Endothelial cell of umbilical vein (primary cell): ENCODE data around the gene ZFAND2B. TPM values are rescaled to one million over a fixed set of nuclear protein-coding genes. Genes with fewer than 3 reads are reported as not detected.

Experiments used
- BruUV-seq: library from RNA; stranded (reverse); fragments of 400-500 nt; replicated peaks from 2 replicates; lab custom pipeline; 2021; lab: Mats Ljungman, UMichigan
- CTCF ChIA-PET: fragments of 300-600, 350-600 bp; sonication (Branson Sonifier 250); formaldehyde crosslinking; loops from one replicate; lab custom pipeline; 2021; ENCODE audit warnings: antibody characterized with exemption, inconsistent platforms; lab: Charles Lee
- POLR2A ChIA-PET: fragments of 300-600, 350-600 bp; sonication (Branson Sonifier 250); formaldehyde crosslinking; loops from one replicate; lab custom pipeline; 2021; ENCODE audit warnings: antibody characterized with exemption, inconsistent platforms; lab: Charles Lee
- DNase-seq: peaks from one replicate; pipeline ENCODE4 v3.0.0-alpha.2; 2011; ENCODE audit warnings: low read depth, low spot score
- FAIRE-seq: peaks from 2 replicates; lab custom pipeline; 2011; peaks lifted over from hg19 to GRCh38; lab: Jason Lieb, UNC
- H2AFZ ChIP-seq: 2 replicates; pipeline ENCODE4 v1.6.0; 2012; ENCODE audit warnings: low read depth, low read length, control low read depth, inconsistent platforms
- H3K27ac ChIP-seq: 2 replicates; pipeline ENCODE4 v1.5.1; 2011; ENCODE audit warnings: low read depth, mild to moderate bottlenecking, control low read depth, low read length, moderate library complexity; ENCODE audit not compliant: insufficient read depth
- H3K27me3 ChIP-seq, 2 experiments: 2 replicates each; pipeline versions ENCODE4 v1.6.0 to v1.6.1; 2011; ENCODE audit warnings: low read length in 2 of 2, mixed read lengths in 1 of 2; ENCODE audit not compliant: control insufficient read depth in 2 of 2, insufficient read depth in 2 of 2
- H3K36me3 ChIP-seq, 2 experiments: 2 replicates in 1 of 2; 3 replicates in 1 of 2; pipeline ENCODE4 v1.5.1; 2011; ENCODE audit warnings: low read length in 2 of 2, mild to moderate bottlenecking in 1 of 2, moderate library complexity in 1 of 2; ENCODE audit not compliant: control insufficient read depth in 2 of 2, insufficient read depth in 2 of 2; ENCODE audit errors: extremely low read depth in 1 of 2
- H3K4me1 ChIP-seq: 3 replicates; pipeline ENCODE4 v1.5.1; 2011; ENCODE audit warnings: mild to moderate bottlenecking, low read length; ENCODE audit not compliant: control insufficient read depth, insufficient read depth; ENCODE audit errors: extremely low read depth
- H3K4me2 ChIP-seq: 2 replicates; pipeline ENCODE4 v1.6.1; 2011; ENCODE audit warnings: low read length, control low read depth, mixed read lengths; ENCODE audit not compliant: insufficient read depth
- H3K4me3 ChIP-seq, 3 experiments: fragments of 200-600 bp in 1 of 3; sonication (generic), shearing (Covaris generic) in 1 of 3; replicated peaks in 1 of 3; 2 replicates each; pipeline ENCODE4 v1.5.1; 2011 to 2016; ENCODE audit warnings: control low read depth in 3 of 3, low read length in 3 of 3, mild to moderate bottlenecking in 2 of 3, inconsistent platforms in 1 of 3, low read depth in 1 of 3, moderate library complexity in 1 of 3; ENCODE audit not compliant: insufficient read depth in 1 of 3
- H3K79me2 ChIP-seq: 2 replicates; pipeline ENCODE4 v1.6.0; 2012; ENCODE audit warnings: low read length, inconsistent platforms; ENCODE audit not compliant: control insufficient read depth, insufficient read depth
- H3K9ac ChIP-seq: replicated peaks from 2 replicates; pipeline ENCODE3; 2011; ENCODE audit warnings: low read length, control low read depth; ENCODE audit not compliant: insufficient read depth; ENCODE audit errors: extremely low read depth
- H3K9me1 ChIP-seq: replicated peaks from 3 replicates; pipeline ENCODE4 v1.6.0; 2011; ENCODE audit warnings: mild to moderate bottlenecking, low read length; ENCODE audit not compliant: control insufficient read depth, insufficient read depth; ENCODE audit errors: extremely low read depth
- H3K9me3 ChIP-seq: replicated peaks from 2 replicates; pipeline ENCODE4 v1.5.1; 2012; ENCODE audit warnings: low read length, inconsistent platforms; ENCODE audit not compliant: control insufficient read depth, insufficient read depth
- H4K20me1 ChIP-seq: replicated peaks from 2 replicates; pipeline ENCODE3; 2011; ENCODE audit warnings: mild to moderate bottlenecking, low read length; ENCODE audit not compliant: control insufficient read depth, insufficient read depth; ENCODE audit errors: extremely low read depth
- EZH2 ChIP-seq: IDR thresholded peaks from 2 replicates; pipeline ENCODE4 v1.6.1; 2012; ENCODE audit warnings: borderline replicate concordance, low read depth, mild to moderate bottlenecking, moderate library complexity, low read length, inconsistent platforms; ENCODE audit not compliant: severe bottlenecking
- FOS ChIP-seq: IDR thresholded peaks from 2 replicates; pipeline ENCODE4 v1.6.1; 2011; ENCODE audit warnings: mild to moderate bottlenecking, low read length, moderate library complexity, borderline replicate concordance; ENCODE audit not compliant: insufficient read depth
- GATA2 ChIP-seq: IDR thresholded peaks from 2 replicates; pipeline ENCODE4 v1.7.0; 2011; ENCODE audit warnings: low read depth, mild to moderate bottlenecking, moderate library complexity, mixed read lengths, low read length; ENCODE audit not compliant: insufficient read length, insufficient read depth
- JUN ChIP-seq: IDR thresholded peaks from 2 replicates; pipeline ENCODE4 v1.6.1; 2011; ENCODE audit warnings: borderline replicate concordance, low read depth; ENCODE audit not compliant: insufficient read length, insufficient read depth
- MYC ChIP-seq: IDR thresholded peaks from one replicate; pipeline ENCODE4 v1.6.1; 2011; ENCODE audit warnings: mild to moderate bottlenecking, low read depth, low read length
- POLR2A ChIP-seq: IDR thresholded peaks from 2 replicates; pipeline ENCODE4 v1.6.1; 2012; ENCODE audit warnings: low read depth, mild to moderate bottlenecking, control low read depth, low read length
- POLR2AphosphoS5 ChIP-seq: IDR thresholded peaks from 2 replicates; pipeline ENCODE4 v1.6.1; 2012; ENCODE audit warnings: low read depth, mild to moderate bottlenecking, control low read depth, low read length, moderate library complexity; ENCODE audit not compliant: insufficient read depth
- dilution Hi-C: fragments of 300-500 bp; cut with MboI; formaldehyde crosslinking; loops from one replicate; pipeline ENCODE4 v1.15.0; 2019; ENCODE audit warnings: low sequenced_read_pairs; ENCODE audit not compliant: extremely low pct_ligation_motif_present
- intact Hi-C: fragments of 100-400 bp; cut with micrococcal nuclease; formaldehyde crosslinking; loops from one replicate; pipeline ENCODE4 v1.10.0; 2022
- polyA plus RNA-seq, 4 experiments: library from polyadenylated mRNA; depleted of rRNA in 3 of 4; stranded (reverse) in 3 of 4; unstranded in 1 of 4; fragments of >200 nt; gene quantifications; 2 replicates each; pipeline versions ENCODE4 v1.2.1 to v1.2.3, GENCODE V29; 2011 to 2012; ENCODE audit warnings: missing spikeins in 1 of 4
- total RNA-seq: library from RNA; stranded (reverse); gene quantifications from 2 replicates; pipeline ENCODE4 v1.2.3, GENCODE V29; 2021
- TF ChIP-seq, protein P1 (sequence below): IDR thresholded peaks from 2 replicates; pipeline ENCODE4 v1.6.1; 2011; ENCODE audit not compliant: insufficient read depth, insufficient read length
- TF ChIP-seq, protein P2 (sequence below), 2 donors: IDR thresholded peaks; 1 replicate in 1 of 2; 2 replicates in 1 of 2; pipeline ENCODE4 v1.5.1; 2011; ENCODE audit warnings: low read length in 2 of 2, mild to moderate bottlenecking in 2 of 2, moderate library complexity in 2 of 2, control low read depth in 1 of 2, inconsistent platforms in 1 of 2, low read depth in 1 of 2; ENCODE audit not compliant: insufficient read depth in 1 of 2; ENCODE audit errors: extremely low read depth in 1 of 2

Gene ZFAND2B
- total and polyA plus RNA-seq, 2 donors (not counting 3 experiments of a cell fraction or from before 2014, with no cell fraction given): 23.3 to 52.0 TPM

DNA sequence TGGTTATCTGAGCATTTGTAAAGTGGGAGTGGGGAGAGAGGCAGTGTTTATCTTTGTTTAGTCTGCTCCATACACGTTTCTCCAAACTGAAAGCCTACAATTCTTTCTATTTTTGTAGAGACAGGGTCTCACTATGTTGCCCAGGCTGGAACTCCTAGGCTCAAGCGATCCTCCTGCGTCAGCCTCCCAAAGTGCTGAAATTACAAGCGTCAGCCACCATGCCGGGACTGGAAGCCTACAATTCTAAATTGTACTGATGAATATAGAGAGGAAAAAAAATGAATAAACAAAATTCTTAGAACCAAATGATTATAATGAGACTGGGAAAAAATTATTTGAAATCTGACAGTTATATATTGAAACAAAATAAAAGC is 1.4 kb upstream of the ZFAND2B start:
- Histone ChIP-seq H3K27me3 (no peaks in the 10 kb centered on the region), H4K20me1 (no peaks in the 10 kb centered on the region), H3K9me3 (no peaks in the 10 kb centered on the region), H3K36me3 (peaks cover 0 to 7% of the 10 kb centered on the region in 2 experiments), H3K4me1 (peaks cover 18% of the 10 kb centered on the region), H3K79me2 (no peaks in the 10 kb centered on the region), H3K9ac (no peak overlapping the region), H3K27ac (no peak overlapping the region), H3K4me3 (no peak overlapping the region), H3K9me1 (no peaks in the 10 kb centered on the region), H2AFZ (no peak overlapping the region), H3K4me2 (no peak overlapping the region)
- BruUV-seq: no TSS peak
- intact Hi-C loops: no loop called here
- DNase-seq: no peak
- ChIA-PET POLR2A (no interaction called here), CTCF (interaction anchor here (1.4 kb wide), 1 partner anchor 16 kb away, joined by 4 read pairs; no protein-coding TSS in a partner anchor)
- no peak for FAIRE-seq
- TF ChIP-seq POLR2AphosphoS5 (no peak), MYC (no peak), GATA2 (no peak), FOS (no peak), POLR2A (no peak), EZH2 (no peak), JUN (no peak)
- TF ChIP-seq, protein P1, sequence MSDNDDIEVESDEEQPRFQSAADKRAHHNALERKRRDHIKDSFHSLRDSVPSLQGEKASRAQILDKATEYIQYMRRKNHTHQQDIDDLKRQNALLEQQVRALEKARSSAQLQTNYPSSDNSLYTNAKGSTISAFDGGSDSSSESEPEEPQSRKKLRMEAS: no peak
- TF ChIP-seq, protein P2, sequence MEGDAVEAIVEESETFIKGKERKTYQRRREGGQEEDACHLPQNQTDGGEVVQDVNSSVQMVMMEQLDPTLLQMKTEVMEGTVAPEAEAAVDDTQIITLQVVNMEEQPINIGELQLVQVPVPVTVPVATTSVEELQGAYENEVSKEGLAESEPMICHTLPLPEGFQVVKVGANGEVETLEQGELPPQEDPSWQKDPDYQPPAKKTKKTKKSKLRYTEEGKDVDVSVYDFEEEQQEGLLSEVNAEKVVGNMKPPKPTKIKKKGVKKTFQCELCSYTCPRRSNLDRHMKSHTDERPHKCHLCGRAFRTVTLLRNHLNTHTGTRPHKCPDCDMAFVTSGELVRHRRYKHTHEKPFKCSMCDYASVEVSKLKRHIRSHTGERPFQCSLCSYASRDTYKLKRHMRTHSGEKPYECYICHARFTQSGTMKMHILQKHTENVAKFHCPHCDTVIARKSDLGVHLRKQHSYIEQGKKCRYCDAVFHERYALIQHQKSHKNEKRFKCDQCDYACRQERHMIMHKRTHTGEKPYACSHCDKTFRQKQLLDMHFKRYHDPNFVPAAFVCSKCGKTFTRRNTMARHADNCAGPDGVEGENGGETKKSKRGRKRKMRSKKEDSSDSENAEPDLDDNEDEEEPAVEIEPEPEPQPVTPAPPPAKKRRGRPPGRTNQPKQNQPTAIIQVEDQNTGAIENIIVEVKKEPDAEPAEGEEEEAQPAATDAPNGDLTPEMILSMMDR (IDR thresholded peaks at IDR 0.05; ENCODE audit: extremely low read depth in 1 of 2, insufficient read depth in 1 of 2, low read depth in 1 of 2, low read length in 2 of 2): no peak
- dilution Hi-C loops: no loop called here
